GM12891 (cell line): ENCODE measurements around the gene SNX20.

ENCODE experiments used
- POLR2A ChIP-seq: IDR thresholded peaks from 2 replicates; pipeline ENCODE4 v1.6.1; 2011; ENCODE audit warnings: low read depth, low read length, control low read depth
- POLR2AphosphoS5 ChIP-seq: IDR thresholded peaks from 2 replicates; pipeline ENCODE4 v1.6.1; 2011; ENCODE audit warnings: low read depth, low read length, control low read depth
- POU2F2 ChIP-seq: IDR thresholded peaks from 2 replicates; pipeline ENCODE4 v1.6.1; 2011; ENCODE audit warnings: low read depth, mild to moderate bottlenecking, control low read depth, low read length, moderate library complexity

DNA sequence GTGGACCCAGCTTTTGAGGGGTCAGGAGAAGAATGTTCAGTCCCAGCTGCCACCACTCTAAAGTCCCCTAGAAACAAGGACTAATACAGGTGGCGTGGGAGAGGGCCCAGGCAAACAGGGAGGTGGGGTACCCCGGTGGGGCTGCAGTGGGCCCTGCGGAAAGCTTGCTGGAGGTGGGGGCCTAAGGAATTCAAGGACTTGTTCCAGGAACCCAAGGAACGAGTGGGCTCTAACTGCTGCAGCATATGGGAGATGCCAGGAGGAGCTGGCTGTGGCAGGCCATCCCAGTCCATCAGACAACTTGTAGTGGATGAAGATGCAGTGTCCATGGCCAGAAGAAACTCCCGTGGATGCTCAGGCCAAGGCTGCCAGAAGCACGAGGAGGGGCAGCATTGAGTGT lies 10.6 kb downstream of the SNX20 start:
- no peak for TF ChIP-seq POLR2A
- no peak for TF ChIP-seq POLR2AphosphoS5
- TF ChIP-seq POU2F2 = no peak
